GM21360 (cell line): ENCODE data around the gene RPS15.

Experiments
- ATAC-seq: cut with Tn5 transposase; IDR thresholded peaks from one replicate; pipeline ENCODE4 v1.9.1; 2021; ENCODE audit warnings: mild to moderate bottlenecking, moderate library complexity; ENCODE audit not compliant: unreplicated experiment

Gene RPS15

DNA sequence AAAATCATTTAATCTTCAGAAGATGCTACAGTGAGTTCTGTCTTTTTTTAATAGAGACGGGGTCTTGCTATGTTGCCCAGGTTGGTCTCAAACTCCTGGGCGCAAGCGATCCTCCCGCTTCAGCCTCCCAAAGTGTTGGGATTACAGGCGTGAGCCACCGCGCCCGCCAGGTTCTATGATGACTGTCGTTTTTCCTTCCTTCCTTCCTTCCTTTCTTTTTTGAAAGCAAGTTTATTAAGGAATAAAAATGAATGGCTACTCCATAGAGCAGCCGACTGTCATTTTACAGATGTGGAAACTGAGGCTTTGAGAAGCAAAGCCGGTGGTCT lies 36.3 kb upstream of the RPS15 start:
- ATAC-seq, result no peak

- ATAC-seq, result no peak
Measured at GRCh38 chr19:1402411-1403070, 35.7 kb upstream of the RPS15 start.

DNA sequence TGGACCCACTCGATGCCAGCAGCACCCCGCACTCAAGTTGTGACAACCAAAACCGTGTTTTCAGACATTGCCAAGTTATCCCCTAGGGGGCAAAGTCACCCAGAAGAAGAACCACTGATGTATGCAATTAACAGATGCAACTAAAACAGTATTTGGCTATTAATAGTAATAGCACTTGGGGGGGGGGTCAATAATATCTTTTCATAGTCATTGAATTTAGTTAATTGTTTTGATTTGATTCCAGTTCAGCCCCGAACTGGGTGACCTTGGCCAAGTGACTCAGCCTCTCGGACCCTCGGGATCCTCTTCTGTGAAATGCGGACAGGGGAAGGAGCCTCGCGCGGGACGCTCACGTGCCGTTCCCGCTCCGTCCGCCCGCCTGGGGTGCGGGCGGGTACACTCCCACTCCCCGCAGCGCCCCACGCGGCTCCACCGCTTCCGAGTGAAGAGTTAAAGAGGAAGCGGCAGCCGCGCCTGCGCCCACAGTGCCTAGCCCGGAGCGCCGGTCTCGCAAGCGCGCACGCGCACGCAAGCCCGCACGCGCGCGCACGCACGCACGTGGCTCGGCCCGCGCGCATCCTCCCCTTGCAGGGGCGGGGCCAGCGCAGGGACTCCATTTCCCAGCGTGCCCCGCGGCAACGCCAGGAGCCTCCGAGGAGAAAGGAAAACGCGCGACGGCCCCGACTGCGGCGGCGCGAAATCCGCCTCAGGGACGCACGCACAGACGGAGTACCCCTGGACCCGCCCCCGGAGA lies 31.2 kb upstream of the RPS15 start:
- ATAC-seq, result peak; percentile 63

DNA sequence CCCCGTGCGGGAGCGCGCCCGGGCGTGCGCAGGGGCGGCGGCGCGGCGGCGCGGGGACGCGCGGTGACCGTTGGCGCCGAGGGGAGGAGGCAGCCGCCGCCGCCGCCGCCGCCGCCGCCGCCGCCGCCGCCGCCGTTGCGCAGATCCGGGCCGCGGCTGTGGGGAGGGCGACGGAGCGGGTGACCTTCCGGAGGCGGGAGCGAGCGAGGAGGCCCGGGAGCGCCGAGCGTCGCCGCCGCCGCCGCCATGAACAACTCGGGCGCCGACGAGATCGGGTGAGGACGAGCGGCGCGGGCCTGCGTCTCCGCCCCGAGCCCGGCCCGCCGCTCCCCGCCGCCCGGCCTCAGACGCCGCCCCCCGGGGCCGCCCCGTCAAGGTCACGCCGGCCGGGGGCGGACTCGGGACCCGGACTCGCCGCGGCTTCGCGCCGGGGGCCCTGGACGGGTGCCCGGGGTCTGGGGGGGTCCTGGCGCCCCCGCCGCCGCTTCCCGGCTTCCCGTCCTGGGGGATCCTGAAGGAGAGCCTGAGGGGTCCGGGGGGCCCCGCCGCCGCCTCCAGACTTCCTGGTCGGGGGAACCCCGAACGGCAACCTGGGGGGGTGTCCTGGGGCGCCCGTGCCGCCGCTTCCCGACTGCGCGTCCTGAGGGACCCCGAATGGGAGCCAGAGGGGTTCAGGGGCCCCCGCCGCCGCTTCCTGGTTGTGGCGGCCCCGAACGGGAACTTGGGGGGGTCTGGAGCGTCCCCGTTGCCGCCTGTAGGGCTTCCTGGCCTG lies 30.5 kb upstream of the RPS15 start, which contains the start of gene DAZAP1:
Gene DAZAP1 (plus strand): TSS at position 59 of the 772 bp plus-strand sequence. CDS start 188 bp downstream, at position 247.
- ATAC-seq, result peak; percentile 19

DNA sequence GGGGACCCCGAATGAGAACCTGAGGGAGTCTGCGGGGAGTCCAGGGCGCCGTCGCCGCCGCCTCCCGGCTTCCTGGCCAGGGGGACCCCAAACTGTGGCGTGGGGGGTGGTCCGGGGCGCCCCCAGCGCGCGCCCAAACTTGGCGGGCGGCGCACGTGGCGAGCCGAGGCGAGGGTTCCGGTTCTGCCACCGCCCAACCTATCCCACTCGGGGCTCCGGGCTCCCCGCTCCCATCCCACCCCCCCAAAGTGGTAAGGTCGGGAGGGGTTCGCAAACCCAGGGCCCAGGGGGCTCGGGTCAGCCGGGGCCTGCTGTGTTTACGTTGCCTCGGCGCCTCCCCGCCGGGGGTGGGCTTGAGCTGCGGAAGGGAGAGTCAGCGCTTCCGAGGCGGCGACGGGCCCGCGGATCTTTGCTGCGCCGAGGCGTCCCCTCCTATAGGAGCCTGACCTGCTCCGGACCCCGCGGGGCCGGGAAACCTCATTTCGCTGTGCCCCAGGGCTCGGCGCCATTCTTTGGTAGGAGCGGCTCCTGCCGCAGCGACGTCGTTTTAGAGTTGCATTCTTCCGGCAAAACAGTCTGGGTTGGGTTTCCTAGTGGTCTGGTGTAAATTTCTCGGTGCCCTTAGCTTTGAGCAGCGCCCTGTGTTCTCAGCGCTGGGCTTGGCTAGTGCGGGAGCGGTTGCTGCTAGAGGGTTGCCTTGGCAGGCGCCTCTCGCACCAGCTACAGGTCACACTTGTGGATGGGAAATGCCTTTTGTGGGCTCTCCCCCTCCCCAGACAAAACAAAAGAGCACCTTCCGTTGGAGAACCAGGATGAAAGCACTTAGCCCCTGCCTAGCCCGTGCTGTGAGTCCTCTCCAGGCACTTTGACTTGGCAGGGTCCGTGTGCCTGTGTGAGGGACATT lies 29.6 kb upstream of the RPS15 start:
- no peak for ATAC-seq

DNA sequence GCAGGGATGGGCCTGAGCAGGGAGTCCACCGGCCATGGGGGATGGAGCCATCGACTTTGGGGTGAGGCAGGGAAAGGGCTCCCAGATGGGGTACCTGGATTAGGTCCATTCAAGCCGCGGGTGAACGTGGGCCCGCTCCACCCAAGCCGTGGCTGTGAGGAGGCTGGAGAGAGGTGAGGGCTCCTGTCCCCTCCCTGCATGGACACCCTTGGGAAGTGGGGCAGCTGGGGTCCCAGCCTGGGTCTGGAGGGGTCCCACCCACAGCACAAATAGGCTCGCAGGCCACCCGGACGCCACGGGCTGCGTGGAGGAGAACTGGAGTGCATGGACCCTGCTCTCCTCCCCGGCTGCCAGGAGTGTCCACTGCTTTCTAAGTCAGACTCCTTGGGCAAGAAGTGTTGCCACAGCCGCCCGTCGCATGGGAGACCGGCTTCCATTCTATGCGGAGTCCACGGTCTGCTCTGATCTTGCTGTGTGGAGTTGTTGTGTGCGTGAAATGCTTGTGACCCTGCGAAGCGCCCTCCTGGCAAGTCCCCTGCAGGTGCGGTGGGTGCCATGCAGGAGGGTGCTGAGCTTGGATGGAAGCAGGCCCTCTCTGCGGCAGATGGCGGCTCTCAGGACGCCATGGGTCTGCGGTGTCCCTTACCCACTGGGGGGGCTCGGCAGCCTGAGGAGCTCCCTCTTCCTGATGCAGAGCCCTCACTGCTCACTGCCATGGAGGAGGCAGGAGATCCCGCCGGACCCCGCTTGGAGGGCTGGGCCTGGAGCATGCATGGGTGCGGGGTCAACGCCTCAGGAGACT lies 28.8 kb upstream of the RPS15 start:
- ATAC-seq, result no peak

DNA sequence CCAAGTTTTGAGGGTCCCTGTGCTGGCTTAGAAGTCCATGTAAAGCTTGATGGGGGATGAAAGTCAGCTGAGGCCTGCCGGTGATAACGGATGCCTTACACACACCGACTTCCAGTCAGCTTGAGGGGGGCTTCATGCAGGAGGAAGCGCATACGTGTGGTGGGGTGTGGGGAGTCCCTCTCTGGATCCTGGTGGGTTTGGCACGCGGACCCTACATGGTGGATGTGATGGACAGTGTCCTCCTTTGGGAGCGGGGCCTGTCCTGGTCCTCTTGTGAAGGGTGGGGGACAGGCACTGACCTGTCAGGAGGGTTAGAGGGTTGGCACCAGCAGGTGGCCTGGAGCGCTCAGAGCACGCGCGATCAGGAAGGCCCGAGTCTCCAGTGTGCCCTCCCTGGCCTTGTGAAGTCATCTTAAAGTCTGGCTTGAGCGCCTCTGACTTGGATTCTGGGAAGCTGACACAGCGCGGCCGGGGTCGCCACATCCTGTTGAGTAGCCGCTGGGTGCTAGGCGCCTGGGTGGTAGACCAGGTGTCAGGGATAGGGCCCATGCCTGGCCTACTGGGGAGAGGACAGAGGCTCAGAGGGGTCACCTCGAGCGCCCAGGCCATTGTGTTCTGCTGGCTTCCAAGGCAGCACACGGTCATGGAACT lies 27.9 kb upstream of the RPS15 start:
- ATAC-seq, result no peak

DNA sequence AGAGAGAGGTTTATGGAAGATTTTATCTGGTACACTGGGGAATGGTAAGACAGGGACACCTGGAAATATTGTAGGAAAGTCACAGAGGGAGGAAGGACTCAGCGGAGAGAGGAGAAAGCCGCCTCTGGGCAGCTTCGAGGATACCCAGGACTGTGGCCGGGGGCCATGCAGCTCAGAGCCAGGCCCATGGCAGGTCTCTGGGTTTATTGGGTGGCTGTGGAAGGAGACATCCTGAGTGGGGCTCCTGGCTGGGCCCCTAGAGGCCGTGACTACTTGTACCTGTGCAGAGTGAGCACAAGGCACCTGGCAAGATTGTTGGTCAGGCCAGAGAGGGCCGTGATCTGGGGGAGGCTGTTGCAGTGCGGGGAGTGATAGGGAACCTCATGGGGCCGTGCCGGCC lies 27.4 kb upstream of the RPS15 start:
- no peak for ATAC-seq

- no peak for ATAC-seq
Measured at GRCh38 chr19:1411255-1412191, 26.7 kb upstream of the RPS15 start.

DNA sequence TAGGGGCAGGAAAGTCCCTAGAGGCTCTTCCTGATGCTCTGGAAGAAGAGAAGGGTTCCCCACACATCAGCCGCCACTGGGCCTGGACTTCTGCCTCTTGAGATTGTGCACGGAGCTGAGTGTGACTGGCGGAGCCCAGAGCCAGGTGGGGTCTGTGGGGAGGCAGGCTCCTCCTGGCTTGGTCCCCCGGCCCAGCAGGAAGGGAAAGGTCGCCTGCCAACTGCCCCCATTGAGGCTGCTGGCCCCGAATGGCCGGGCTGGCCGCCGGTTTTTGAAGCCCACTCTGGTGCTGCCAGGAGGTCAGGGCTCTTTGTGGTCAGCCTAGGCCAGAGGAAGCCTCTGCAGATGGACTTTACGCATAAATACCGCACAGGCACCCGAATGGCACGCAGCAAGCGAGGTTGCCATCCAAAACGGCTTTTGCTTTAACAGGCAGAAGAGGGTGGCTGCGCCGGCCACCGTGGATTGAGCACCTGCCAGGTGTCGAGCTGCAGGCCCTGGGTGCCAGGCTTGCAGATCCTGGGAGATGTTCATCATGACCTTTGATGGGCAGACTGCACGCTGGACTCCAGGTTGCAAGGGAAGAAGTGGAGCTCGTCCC lies 25.8 kb upstream of the RPS15 start:
- no peak for ATAC-seq

- ATAC-seq, result no peak
Measured at GRCh38 chr19:1412995-1413800, 25.0 kb upstream of the RPS15 start.

- ATAC-seq, result no peak
Measured at GRCh38 chr19:1416014-1416841, 22.0 kb upstream of the RPS15 start.

DNA sequence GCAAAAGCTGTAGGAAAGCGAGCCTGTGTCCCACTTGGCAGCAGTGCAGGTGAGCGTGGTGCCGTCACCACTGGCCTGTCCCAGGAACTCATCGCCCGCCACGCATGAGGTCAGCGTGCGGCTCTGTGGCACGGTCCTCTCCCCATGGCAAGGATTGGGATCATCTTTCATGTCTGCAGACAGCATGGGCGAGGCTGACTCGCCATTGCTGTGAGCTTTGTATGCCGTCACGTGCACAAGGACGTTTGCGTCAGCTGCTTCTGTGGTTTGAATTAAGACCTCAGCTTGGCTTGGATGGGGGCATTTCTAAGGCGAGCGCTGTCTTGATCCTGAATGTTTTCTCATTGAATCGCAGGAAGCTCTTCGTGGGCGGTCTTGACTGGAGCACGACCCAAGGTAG lies 21.1 kb upstream of the RPS15 start:
- ATAC-seq, result no peak

DNA sequence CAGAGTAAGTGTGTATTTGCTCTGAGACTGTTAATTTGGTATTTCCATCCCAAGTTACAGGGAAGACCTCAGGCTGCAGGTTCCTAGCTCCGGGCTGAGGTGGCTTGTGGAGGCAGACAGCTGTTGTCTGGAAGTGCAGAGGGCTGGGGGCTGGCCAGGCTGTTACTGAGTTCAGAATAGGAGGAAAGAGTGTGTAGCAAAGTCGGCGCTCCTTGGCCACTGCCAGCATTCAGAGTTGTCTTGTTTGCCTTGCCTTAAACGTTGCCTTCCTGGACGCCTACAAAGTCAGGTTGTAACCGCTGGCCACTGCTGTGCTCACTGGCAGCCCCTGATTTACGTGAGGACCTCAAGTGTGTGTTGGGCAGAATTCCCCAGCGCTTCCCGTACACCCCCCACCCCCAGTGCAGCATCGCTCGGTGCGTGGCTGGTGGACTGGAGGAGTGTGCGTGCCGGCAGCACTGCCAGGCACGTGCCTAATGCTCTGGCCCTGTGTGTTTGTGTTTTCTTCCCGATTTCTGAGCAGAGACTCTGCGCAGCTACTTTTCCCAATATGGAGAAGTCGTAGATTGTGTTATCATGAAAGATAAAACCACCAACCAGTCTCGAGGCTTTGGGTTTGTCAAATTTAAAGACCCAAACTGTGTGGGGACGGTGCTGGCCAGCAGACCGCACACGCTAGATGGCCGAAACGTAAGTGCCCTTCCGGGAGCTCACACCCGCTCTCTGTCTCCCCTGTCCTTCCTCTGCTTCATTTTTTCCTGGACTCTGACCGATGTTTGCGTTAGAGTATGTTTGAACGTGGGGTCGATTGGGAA lies 20.3 kb upstream of the RPS15 start:
- no peak for ATAC-seq

DNA sequence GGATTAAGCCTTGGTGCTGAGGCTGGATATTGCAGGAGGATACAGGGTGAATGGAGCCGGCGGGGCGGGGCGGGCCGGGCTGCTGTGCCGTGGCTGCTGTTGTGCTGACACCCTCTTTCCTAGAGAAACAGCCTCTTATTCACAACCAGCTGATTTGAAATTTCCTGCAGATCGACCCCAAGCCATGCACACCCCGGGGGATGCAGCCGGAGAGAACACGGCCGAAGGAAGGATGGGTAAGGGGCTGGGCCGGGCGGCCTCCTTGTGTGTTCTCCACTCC lies 19.8 kb upstream of the RPS15 start:
- ATAC-seq, result no peak
